ENCODE data around the gene NXN.

GRCh38 chr17:850086-850850 is 129.3 kb downstream of the NXN start:
- TF ChIP-seq CTCF (IDR thresholded peaks at IDR 0.05) = no peak
- no peak for TF ChIP-seq POLR2A (IDR thresholded peaks at IDR 0.05)
- TF ChIP-seq EP300 (IDR thresholded peaks at IDR 0.05) = no peak
